LoVo (cell line): Measurements from ENCODE around the gene DYNC2I2.
"Not testable (repeated sequence)": the region's sequence is repeated elsewhere in the genome, so short reads cannot be mapped to it uniquely, and the experiment has no call there.

Experiments used
- DNase-seq: peaks from one replicate; pipeline ENCODE4 v3.0.0-alpha.2; 2016; ENCODE audit warnings: low spot score

The DYNC2I2 gene

DNA sequence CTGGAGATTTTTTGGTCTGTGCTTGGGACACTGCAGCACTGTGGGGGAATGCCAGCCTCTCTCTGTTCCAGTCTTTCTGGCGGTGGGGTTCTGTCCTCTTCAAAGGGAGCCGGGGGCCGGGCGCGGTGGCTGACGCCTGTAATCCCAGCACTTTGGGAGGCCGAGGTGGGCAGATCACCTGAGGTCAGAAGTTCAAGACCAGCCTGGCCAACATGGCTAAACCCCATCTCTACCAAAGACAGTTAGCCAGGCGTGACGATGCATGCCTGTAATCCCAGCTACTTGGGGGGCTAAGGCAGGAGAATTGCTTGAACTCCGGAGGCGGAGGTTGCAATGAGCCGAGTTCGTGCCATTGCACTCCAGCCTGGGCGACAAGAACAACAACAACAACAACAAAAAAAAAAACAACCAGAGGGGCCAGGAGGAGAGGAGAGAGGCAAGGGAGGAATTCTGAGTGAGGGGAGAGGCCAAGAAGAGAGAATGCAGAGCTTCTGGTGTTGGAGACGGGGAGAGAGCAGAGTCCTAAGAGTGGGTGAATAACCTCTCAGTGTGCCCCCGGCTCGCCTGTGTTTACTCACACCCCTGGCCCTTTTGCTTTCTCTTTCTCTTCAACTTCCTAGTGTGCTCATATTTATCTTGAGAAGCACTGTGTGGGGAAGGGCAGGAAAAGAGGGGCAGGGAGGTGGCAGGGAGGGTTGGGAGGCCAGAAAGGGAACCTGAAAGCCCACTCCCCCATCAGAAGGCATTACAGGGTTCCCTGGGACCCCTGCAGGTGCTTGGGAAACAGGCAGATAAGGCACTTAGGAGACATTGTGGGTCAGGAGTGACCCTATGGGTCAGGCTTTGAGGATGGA, 29.2 kb upstream of the DYNC2I2 start:
- DNase-seq = no peak

DNA sequence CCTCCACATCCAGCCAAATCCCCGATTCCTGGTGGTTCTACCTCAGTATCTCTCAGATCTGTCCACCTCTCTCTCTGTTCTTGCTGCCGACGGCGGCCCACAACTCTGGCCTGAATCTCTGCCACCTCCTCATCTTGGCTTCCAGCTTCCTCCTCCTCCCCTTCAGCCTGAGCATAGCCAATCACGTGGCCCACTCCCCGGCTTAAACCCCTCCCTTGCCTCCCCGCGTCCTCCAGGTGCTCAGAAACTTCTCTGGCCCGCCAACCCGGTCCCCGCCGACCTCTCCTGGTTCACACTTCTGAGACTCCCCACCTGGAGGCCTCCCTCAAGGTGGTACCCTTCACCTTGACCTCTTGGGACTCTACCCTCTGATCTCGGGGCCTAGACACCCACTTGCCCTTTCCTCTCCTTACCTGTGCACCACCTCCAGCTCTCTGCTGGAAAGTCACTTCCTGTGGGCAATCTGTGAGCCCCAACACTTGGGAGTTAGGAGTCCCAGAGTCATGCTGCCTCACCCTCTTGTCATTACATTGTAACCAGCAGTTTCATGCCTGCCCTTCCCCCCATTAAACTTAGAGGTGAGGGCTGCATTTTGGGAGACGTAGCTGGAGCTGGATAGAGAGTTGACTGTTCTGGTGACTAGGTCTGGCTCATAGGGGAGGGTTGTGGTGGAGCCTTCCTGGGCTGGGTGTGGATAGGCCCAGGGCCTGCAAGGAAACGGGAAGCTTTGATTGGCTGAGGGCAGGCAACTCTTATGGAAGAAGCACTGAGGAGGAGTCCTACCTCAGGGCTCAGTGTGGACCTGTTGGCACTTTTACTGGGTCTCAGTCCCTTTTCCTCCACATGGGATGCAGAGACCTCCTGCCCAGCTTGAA, 27.9 kb upstream of the DYNC2I2 start:
- DNase-seq = peak; percentile 91

DNA sequence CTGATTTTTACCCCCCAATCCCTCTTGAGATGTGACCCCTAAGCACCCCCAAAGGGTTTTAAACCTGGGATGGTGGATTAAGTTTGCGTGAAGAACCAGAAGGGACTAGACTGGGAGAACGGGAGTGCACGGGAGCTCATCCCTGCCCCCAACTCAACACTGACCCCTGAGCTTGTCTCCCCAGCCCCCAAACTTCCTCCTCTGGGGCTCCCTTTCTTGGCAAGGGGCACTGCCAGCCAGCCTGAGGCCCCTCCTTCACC, 27.3 kb upstream of the DYNC2I2 start:
- DNase-seq = no peak

DNA sequence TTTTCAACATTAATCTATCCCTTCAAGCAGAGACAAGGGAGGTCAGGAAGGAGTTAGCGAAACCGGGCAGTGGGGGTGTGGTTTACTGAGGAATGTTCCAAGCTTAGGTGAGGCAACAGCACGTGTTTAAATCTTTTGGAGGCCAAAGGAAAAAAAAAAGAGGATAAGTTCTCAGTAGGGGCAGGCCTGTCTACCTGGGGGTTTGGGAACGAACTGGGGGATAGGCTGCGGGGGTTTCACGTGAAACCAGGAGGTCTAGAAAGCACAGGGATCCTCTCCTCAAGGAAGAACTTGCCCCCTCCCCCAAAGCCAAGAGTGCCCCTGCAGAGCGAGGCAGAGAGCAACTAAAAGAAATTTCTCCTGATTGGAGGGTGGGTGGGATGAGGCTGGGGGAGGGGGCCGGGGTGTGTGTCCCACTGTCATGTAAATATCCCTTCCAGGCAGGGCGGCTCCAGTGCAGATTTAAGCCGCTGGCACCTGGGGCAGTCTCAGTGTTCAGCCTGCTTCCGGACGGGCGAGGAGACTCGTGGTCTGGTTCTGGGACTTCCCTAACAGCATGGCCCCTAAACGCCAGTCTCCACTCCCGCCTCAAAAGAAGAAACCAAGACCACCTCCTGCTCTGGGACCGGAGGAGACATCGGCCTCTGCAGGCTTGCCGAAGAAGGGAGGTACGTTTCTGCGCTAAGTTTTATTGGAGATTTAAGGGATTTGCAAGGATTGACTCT, 26.9 kb upstream of the DYNC2I2 start:
- peak; percentile 69 for DNase-seq

DNA sequence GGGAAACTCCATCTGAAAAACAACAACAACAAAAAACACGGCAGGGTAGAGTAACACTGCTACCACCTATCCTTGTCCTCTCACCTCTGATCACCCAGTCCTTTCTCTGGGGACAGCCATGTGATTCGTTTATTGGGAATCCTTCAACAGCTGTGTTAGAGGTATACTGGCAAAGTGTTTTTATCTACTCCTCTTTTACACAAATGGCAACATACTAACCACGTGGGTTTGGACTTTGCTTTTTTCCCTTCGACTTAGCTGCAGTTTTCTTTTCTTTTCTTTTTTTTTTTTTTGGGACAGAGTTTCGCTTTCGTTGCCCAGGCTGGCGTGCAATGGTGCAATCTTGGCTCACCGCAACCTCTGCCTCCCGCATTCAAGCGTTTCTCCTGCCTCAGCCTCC, 21.1 kb upstream of the DYNC2I2 start:
- no peak for DNase-seq

DNA sequence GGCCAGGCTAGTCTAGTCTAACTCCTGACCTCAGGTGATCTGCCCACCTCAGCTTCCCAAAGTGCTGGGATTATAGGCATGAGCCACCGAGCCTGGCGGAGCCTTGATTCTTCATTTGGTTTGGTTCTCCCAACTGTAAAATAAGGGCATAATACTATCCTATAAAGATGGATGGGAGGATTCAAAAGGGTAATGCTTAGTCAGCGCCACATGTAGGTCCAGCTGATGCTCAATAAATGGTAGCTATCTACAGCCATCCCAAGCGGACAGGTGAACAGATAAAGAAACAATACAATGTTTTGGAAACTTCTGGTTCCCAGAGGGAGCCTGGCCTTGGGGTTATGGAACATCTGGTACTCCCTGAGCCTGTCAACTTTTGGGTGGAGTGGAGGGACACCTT, 18.7 kb upstream of the DYNC2I2 start:
- no peak for DNase-seq

DNA sequence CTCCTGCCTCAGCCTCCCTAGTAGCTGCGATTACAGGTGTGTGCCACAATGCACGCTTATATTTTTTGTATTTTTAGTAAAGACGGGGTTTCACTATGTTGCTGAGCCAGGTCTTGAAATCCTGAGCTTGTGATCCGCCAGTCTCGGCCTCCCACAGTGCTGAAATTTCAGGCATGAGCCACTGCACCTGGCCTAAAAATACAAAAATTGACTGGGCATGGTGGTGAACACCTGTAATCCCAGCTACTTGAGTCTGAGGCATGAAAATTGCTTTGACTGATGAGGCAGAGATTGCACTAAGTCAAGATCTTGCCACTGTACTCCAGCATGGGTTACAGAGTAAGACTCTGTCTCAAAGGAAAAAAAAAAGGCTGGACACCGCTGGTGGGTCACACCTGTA, 13.1 kb upstream of the DYNC2I2 start:
- no peak for DNase-seq

DNA sequence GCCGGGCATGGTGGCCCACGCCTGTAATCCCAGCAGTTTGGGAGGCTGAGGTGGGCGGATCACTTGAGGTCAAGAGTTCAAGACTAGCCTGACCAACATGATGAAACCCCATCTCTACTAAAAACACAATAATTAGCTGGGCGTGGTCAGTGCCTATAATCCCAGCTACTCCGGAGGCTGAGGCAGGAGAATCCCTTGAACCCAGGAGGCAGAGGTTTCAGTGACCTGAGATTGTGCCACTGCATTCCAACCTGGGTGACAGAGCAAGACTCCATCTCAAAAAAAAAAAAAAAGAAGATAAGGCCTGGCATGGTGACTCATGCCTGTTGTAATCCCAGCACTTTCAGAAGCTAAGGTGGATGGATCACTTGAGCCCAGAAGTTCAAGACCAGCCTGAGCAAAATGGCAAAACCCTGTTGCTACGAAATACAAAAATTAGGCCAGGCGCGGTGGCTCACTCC, 9.9 kb upstream of the DYNC2I2 start:
- DNase-seq = peak; percentile 32

DNA sequence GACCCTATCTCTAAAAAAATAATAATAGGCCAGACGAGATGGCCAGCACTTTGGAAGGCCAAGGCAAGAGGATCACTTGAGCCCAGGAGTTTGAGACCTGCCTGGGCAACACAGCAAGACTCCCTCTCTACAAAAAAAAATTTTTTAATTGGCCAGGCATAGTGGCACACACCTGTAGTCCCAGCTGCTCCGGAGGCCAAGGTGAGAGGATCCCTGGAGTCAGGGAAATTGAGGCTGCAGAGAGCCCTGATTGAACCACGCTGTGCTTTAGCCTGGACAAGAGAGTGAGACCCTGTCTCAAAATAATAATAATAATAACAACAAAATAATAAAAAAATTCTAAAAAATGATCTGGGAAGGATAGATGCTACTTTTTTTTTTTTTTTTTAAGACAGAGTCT, 1.1 kb upstream of the DYNC2I2 start:
- DNase-seq = no peak

DNA sequence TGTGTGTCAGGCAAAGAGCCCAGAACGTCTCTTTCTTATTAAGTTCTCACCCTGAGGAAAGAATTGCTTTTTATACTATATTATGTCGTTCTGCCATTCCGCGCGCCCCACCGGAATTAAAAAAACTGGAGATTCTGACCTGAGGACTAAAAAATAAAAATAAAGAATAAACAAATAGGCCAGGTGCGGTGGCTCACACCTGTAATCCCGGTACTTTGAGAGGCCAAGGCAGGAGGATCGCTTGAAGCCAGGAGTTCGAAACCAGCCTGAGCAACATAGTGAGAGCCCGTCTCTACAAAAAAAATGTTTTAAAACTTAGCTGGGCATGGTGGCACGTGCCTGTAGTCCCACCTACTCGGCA, 677 bp upstream of the DYNC2I2 start:
- no peak for DNase-seq

DNA sequence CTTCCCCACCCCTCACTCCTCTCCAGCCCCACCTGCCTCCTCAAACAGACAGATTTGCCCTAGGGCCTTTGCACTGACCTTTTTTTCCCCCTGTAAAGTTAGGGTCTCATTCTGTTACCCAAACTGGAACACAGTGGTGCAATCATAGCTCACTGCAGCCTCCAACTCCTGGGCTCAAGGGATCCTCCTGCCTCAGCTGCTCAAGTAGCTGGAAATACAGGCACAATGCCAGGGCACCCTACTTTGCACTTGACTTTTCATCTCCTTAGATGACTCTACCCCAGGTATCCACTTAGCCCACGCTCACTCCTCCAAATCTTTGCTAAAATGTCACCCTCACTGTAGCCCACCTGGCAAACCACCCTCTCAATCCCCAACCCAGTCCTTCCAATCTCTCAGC, 2.2 kb downstream of the DYNC2I2 start:
- DNase-seq = no peak

DNA sequence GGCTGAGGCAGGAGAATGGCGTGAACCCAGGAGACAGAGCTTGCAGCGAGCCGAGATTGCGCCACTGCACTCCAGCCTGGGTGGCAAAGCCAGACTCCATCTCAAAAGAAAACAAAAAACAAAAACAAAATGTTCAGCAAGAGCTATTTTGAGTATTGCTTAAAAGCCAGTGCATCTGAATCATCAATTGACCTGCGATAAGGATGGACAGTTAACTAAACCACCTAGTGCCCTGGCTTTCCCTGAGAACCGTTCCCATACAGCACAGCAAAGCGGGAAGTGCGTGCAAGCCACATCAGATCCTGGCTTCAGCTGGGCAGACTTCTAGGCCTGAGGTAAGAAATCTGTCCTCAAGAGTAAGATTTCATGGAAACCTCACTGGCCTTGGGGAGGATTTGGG, 2.7 kb downstream of the DYNC2I2 start:
- DNase-seq = no peak

DNA sequence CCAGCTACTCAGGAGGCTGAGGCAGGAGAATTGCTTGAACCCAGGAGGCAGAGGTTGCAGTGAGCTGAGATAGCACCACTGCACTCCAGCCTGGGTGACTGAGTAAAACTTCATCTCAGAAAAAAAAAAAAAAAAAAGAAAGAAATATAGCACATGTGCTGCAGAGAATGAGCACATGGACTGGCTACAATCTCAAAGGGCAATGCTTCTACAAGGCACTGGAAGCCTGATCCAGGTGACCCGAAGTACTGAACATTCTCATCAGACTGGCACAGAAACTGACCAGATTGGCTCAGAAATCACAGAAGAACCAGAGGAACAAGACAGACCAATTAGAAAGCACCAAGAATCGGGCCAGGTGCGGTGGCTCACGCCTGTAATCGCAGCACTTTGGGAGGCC, 4.8 kb downstream of the DYNC2I2 start:
- no peak for DNase-seq

DNA sequence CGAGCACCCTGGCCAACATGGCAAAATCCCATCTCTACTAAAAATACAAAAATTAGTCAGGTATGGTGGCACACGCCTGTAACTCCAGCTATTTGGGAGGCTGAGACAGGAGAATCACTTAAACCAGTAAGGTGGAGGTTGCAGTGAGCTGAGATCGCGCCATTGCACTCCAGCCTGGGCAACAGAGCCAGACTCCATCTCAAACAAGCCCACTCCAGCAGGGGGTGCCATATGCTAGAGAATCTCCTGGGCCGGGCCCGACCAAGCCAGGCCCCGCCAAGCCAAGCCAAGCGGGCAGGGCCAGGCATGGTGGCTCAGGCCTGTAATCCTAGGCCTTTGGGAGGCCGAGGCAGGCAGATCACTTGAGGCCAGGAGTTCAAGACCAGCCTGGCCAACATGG, 8.4 kb downstream of the DYNC2I2 start:
- DNase-seq = not testable (repeated sequence)

DNA sequence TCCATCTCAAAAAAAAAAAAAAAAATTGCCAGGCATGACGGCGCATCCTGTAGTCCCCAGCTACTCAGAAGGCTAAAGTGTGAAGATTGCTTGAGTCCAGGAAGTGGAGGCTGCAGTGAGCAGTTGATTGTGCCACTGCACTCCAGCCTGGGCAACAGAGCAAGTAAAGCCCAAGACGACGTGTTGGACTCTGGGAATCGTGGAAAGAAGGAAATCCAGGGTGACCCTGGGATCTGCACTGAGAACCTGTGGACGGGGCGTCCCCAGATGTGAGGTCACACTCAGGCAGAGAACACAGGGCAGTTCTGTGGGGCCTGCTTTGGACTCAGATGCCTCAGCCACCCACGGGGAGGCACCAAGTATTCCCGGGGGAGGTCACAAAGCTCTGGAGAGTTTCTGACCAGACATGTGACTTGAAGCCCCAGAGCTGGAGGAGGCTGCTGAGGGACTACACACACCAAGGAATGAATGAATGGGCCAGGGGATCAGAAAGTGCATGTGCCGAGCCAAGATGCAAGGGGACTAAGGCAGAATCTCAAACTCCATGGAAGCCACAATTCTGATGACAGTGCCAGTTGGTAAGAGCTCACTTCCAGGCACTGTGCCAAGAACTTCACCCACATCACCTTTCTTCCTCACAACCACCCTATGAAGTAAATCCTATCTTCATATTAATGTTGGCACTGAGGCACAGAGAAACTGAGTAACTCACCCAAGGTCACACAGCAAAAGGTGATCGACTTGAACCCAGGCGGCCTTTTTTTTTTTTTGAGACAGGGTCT, 12.9 kb downstream of the DYNC2I2 start:
- peak; percentile 12 for DNase-seq

DNA sequence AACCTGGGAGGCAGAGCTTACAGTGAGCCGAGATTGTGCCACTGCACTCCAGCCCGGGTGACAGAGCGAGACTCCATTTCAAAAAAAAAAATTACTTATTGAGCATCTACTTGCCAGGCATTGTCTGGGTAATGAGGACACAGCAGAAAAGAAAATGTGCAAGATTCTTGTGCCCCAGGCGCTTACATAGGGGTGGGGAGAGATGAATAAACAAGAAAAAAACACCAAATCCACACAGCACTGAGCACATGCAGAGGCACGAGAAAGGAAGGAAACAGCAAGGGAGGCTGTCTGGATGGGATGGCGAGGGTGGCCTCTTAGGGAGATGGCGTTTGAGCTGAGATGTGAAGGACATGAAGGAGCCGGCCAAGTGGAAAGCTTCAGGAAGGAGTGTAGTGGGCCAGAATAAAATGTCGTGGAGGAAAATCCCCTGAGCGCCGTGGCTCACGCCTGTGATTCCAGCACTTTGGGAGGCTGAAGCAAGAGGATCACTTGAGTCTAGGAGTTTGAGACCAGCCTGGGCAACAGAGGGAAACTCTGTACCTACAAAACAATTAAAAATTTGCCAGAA, 13.9 kb downstream of the DYNC2I2 start:
- no peak for DNase-seq

DNA sequence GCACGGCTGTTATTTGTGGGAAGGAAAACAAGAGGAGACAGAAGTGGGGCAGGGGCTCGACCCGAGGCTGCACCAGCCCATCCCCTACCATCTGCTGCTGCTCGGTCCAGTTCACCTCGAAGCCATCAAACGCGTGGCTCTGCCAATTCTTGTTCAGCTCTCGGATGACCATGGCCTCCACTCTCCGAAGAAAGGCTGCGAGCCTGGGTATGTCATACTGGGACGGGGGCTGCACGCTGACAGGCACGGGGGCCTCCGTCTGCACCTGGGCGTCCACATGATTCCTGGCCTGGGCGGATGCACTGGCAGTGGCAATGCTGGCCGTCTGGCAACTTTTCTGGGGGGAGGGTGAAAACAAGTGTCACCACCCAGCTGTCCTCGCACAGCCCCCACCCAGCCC, 16.0 kb downstream of the DYNC2I2 start:
- no peak for DNase-seq

DNA sequence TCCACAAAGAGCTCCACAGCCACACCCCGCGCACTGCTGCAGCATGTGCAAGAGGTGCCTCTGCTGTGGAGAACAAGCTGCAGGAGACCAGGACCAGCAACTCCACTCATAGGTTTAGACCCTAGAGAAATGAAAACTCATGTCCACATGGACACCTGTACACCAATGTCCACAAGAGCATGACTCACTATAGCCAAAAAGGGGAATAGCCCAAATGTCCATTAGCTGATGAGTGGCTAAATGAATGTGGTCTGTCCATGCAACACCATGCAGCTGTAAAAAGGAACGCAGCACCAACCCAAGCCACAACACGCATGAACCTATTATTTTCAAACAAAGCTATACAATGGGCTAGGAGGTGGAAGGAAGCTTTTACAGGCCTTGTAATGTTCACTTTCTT, 18.1 kb downstream of the DYNC2I2 start:
- DNase-seq = no peak

DNA sequence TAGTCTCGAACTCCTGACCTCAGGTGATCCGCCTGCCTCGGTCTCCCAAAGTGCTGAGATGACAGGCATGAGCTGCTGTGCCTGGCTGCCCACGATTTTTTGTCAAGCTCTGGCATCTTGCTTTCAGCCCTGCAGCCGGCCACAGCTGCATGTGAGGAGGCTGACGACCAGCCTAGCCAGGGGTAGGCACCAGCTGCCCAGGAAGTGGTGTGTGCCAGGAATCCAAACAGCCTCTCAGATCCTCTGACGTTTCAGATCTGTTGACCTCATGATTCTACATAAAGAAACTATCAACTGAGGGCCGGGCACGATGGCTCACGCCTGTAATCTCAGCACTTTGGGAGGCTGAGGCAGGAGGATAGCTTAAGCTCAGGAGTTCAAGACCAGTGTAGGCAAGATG, 19.0 kb downstream of the DYNC2I2 start:
- DNase-seq = no peak

DNA sequence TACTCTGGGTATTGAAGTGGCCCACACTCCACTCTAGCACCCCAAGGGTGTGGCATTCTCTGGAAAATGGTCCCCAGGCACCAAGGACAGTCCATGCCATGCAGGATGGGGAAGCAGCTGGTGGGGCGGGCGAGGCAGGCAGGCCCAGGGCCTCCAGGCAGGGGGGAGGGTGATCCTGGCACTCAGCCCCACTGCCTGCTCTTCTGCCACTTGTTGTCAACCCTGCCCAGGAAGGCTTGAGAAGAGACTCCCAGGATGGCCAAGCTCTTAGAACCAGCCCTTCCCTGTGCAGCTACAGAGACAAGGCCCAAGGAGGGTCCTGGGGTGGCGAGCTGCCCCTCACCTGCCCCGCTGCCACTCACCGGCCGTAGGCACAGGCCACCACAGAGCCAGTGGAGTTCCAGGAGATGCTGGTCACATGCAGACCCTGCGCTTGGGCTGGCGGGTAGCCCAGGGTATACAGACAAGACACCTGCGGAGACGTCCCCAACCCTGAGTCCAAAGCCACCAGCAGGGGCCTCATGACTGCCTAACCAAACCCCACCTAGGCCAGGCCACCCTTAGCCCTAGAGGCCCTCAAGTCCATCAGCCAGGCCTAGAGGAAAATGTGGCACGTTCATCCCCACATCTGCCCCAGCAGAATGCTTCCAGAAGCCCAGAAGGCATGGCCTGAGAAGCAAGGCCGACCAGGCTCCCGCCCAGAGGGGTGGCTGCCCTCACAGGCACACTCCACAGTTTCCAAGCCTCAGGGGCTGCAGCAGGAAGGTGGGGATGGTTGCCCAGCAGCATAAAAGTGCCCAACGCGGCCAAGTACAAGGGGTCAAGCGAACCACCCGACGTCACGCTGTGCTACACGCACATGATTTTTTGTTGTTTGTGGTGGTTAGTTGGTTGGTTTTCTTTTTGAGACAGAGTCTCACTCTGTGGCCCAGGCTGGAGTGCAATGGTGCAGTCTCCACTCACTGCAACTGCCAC, 19.8 kb downstream of the DYNC2I2 start:
- peak; percentile 24 for DNase-seq

DNA sequence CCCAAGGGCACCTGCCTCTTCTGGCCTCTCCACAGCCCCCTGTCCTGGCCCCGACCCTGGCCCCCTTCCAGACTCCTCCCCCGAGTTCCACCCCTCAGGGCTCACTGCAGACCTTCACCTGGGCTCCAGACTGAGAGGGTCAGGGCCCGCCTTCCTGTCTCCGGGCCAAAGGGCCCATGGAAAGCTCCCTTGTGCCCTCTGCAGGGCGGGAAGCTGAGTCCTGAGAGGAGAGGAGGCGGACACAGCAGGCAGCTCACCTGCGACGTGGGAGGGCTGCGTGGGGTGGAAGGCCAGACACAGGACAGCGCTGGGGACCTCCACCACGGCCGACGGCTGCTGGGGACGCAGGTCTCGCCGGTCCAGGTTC, 20.6 kb downstream of the DYNC2I2 start:
- peak; percentile 85 for DNase-seq
